HepG2 (cell line): Measurements from ENCODE around the gene CDC14B. TPM values are rescaled to one million over a fixed set of nuclear protein-coding genes. Genes with fewer than 3 reads are reported as not detected.

Experiments
- CENPT ChIP-seq: sonication (generic); formaldehyde crosslinking; IDR thresholded peaks from 2 replicates; pipeline ENCODE4 v1.8.0; 2022; ENCODE audit warnings: low read depth, mild to moderate bottlenecking, moderate library complexity, missing genetic modification reagents
- FOXO1 ChIP-seq: sonication (generic); formaldehyde crosslinking; IDR thresholded peaks from 2 replicates; pipeline ENCODE4 v1.4.0; 2020; ENCODE audit warnings: missing genetic modification reagents
- HDAC2 ChIP-seq: sonication (generic); formaldehyde crosslinking; IDR thresholded peaks from 2 replicates; pipeline ENCODE4 v1.4.0; 2020; ENCODE audit warnings: missing genetic modification reagents
- NCOA2 ChIP-seq: sonication (generic); formaldehyde crosslinking; IDR thresholded peaks from 2 replicates; pipeline ENCODE4 v1.8.0; 2022; ENCODE audit warnings: inconsistent platforms
- NR2F1 ChIP-seq, 2 experiments: fragments of 450-650 bp in 1 of 2; formaldehyde crosslinking in 1 of 2; IDR thresholded peaks; 2 replicates each; pipeline versions ENCODE4 v1.5.0 to v1.6.1; 2016 to 2020; ENCODE audit warnings: mild to moderate bottlenecking in 1 of 2, missing compliant biosample characterization in 1 of 2, missing genetic modification reagents in 1 of 2, moderate library complexity in 1 of 2
- POLR2A ChIP-seq, 2 experiments: IDR thresholded peaks; 2 replicates each; pipeline ENCODE4 v1.6.1; 2011; ENCODE audit warnings: low read depth in 2 of 2, low read length in 2 of 2, mild to moderate bottlenecking in 1 of 2, moderate library complexity in 1 of 2; ENCODE audit not compliant: insufficient read depth in 1 of 2
- RARA ChIP-seq: IDR thresholded peaks from 2 replicates; pipeline ENCODE4 v1.6.1; 2016; ENCODE audit warnings: missing genetic modification reagents, missing compliant biosample characterization
- SRSF9 ChIP-seq: fragments of 200-400 bp; formaldehyde crosslinking; IDR thresholded peaks from 2 replicates; pipeline ENCODE4 v1.6.1; 2018; ENCODE audit warnings: borderline replicate concordance, mild to moderate bottlenecking, low read depth, low read length; ENCODE audit not compliant: insufficient read depth, poor library complexity, severe bottlenecking
- ZNF777 ChIP-seq: sonication (generic); formaldehyde crosslinking; IDR thresholded peaks from 2 replicates; pipeline ENCODE4 v1.4.0; 2020; ENCODE audit warnings: missing genetic modification reagents
- polyA plus RNA-seq, 8 experiments: library from polyadenylated mRNA; depleted of rRNA in 3 of 8; stranded (reverse) in 7 of 8; unstranded in 1 of 8; fragments of >200 nt; fragmentation: Illumina TruSeq in 4 of 8; extraction: Trizol in 4 of 8; gene quantifications; 2 replicates each; pipeline versions ENCODE4 v1.2.1 to v1.2.3, GENCODE V29; 2011 to 2016; ENCODE audit warnings: low read depth in 4 of 8, missing spikeins in 1 of 8, mixed read lengths in 1 of 8; ENCODE audit not compliant: insufficient read depth in 1 of 8
- total RNA-seq, 5 experiments: library from RNA; depleted of rRNA; stranded (reverse); fragments of >200 nt; fragmentation: Illumina TruSeq; extraction: Trizol; gene quantifications; 2 replicates each; pipeline ENCODE4 v1.2.3, GENCODE V29; 2016; ENCODE audit warnings: low read depth in 1 of 5
- TF ChIP-seq, protein P1 (sequence below): sonication (generic); formaldehyde crosslinking; IDR thresholded peaks from 2 replicates; pipeline ENCODE4 v1.4.0; 2020; ENCODE audit warnings: missing genetic modification reagents
- TF ChIP-seq, protein P2 (sequence below): sonication (generic); formaldehyde crosslinking; IDR thresholded peaks from 2 replicates; pipeline ENCODE4 v1.5.0; 2020; ENCODE audit warnings: missing genetic modification reagents, mild to moderate bottlenecking, borderline replicate concordance
- TF ChIP-seq, protein P3 (sequence below): sonication (generic); formaldehyde crosslinking; IDR thresholded peaks from 2 replicates; pipeline ENCODE4 v1.5.0; 2020; ENCODE audit warnings: mild to moderate bottlenecking, missing genetic modification reagents, borderline replicate concordance
- TF ChIP-seq, protein P4 (sequence below): sonication (generic); formaldehyde crosslinking; conservative IDR thresholded peaks from 2 replicates; pipeline ENCODE4 v1.8.0; 2022; ENCODE audit warnings: missing genetic modification reagents
- TF ChIP-seq, protein P5 (sequence below): sonication (generic); formaldehyde crosslinking; IDR thresholded peaks from 2 replicates; pipeline ENCODE4 v1.5.0; 2020; ENCODE audit warnings: mild to moderate bottlenecking, missing genetic modification reagents
- TF ChIP-seq, protein P6 (sequence below): sonication (generic); formaldehyde crosslinking; IDR thresholded peaks from 2 replicates; pipeline ENCODE4 v1.8.0; 2022; ENCODE audit warnings: mild to moderate bottlenecking, missing genetic modification reagents; ENCODE audit not compliant: insufficient replicate concordance

CDC14B gene
- total and polyA plus RNA-seq, 2 of the 13 experiments (the other 11 are each of a cell fraction or from before 2014, with no cell fraction given): 25.8 to 33.3 TPM

DNA sequence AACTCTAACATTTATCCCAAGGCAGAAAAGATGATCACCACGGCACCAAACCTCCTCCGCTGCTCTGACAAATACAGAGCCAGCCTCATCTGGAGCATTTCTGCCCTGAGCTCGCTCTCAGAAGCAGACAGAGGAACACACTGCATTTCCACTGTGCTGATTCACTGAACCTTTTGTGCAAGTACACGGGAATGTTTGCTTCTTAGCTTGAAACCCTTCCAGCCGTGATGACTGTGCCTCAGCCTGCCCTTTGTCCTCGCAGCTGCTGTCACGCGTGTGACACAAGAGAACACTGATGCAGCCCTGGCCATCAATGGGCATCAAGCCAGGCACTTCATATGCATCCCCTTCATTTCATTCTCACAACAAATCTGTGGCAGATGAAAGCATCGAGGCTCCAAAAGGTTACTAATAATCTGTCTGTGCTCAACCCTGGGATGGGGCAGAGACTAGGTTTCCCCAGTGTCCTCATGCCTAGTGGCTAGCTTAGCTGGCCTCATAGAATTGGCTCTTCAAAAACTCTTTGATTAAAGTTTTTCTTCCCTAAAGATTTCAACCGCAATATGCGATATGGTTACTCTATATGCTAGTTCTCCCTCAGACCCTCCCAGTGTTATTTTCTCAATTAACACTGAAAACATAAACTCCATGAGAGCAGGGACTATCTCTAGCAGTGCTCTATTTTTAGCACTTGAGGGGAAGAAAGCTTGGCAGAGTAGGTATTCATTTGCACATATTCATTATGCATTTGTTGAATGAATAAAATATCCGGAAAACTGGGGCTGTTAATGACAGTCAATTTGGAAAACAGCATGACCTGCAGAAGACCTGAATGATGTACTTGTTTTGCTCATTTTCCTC is 7.3 kb downstream of the CDC14B start (continued):
- TF ChIP-seq FOXO1 (CRISPR knock-in tag) (peak; percentile 63), ZNF777 (CRISPR knock-in tag) (no peak), POLR2A (IDR thresholded peaks at IDR 0.05; ENCODE audit: insufficient read depth in 1 of 2, low read depth in 2 of 2, low read length in 2 of 2) (peak in 1 of 2 experiments; percentile 58; a peak in 2 of 4 replicates), CENPT (CRISPR knock-in tag) (no peak), RARA (CRISPR knock-in tag) (peak; percentile 61), SRSF9 (no peak), HDAC2 (CRISPR knock-in tag) (peak; percentile 94), NCOA2 (peak; percentile 48; the same call in 1 of the 2 replicates), NR2F1 (CRISPR knock-in tag; IDR thresholded peaks at IDR 0.05) (no peak)
- TF ChIP-seq, protein P1, sequence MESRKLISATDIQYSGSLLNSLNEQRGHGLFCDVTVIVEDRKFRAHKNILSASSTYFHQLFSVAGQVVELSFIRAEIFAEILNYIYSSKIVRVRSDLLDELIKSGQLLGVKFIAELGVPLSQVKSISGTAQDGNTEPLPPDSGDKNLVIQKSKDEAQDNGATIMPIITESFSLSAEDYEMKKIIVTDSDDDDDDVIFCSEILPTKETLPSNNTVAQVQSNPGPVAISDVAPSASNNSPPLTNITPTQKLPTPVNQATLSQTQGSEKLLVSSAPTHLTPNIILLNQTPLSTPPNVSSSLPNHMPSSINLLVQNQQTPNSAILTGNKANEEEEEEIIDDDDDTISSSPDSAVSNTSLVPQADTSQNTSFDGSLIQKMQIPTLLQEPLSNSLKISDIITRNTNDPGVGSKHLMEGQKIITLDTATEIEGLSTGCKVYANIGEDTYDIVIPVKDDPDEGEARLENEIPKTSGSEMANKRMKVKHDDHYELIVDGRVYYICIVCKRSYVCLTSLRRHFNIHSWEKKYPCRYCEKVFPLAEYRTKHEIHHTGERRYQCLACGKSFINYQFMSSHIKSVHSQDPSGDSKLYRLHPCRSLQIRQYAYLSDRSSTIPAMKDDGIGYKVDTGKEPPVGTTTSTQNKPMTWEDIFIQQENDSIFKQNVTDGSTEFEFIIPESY (CRISPR knock-in tag): peak; percentile 71; the same call in 1 of the 2 replicates
- TF ChIP-seq, protein P2, sequence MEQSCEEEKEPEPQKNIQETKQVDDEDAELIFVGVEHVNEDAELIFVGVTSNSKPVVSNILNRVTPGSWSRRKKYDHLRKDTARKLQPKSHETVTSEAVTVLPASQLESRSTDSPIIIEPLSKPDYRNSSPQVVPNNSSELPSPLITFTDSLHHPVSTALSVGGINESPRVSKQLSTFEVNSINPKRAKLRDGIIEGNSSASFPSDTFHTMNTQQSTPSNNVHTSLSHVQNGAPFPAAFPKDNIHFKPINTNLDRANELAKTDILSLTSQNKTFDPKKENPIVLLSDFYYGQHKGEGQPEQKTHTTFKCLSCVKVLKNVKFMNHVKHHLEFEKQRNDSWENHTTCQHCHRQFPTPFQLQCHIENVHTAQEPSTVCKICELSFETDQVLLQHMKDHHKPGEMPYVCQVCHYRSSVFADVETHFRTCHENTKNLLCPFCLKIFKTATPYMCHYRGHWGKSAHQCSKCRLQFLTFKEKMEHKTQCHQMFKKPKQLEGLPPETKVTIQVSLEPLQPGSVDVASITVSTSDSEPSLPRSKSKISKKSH (CRISPR knock-in tag): no peak
- TF ChIP-seq, protein P3, sequence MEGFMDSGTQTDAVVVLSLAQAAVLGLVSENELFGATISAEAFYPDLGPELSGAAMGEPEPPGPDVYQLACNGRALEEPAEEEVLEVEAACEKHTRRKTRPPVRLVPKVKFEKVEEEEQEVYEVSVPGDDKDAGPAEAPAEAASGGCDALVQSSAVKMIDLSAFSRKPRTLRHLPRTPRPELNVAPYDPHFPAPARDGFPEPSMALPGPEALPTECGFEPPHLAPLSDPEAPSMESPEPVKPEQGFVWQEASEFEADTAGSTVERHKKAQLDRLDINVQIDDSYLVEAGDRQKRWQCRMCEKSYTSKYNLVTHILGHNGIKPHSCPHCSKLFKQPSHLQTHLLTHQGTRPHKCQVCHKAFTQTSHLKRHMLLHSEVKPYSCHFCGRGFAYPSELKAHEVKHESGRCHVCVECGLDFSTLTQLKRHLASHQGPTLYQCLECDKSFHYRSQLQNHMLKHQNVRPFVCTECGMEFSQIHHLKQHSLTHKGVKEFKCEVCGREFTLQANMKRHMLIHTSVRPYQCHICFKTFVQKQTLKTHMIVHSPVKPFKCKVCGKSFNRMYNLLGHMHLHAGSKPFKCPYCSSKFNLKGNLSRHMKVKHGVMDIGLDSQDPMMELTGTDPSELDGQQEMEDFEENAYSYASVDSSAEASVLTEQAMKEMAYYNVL (CRISPR knock-in tag): no peak
- TF ChIP-seq, protein P4, sequence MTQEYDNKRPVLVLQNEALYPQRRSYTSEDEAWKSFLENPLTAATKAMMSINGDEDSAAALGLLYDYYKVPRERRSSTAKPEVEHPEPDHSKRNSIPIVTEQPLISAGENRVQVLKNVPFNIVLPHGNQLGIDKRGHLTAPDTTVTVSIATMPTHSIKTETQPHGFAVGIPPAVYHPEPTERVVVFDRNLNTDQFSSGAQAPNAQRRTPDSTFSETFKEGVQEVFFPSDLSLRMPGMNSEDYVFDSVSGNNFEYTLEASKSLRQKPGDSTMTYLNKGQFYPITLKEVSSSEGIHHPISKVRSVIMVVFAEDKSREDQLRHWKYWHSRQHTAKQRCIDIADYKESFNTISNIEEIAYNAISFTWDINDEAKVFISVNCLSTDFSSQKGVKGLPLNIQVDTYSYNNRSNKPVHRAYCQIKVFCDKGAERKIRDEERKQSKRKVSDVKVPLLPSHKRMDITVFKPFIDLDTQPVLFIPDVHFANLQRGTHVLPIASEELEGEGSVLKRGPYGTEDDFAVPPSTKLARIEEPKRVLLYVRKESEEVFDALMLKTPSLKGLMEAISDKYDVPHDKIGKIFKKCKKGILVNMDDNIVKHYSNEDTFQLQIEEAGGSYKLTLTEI: no peak
- TF ChIP-seq, protein P5, sequence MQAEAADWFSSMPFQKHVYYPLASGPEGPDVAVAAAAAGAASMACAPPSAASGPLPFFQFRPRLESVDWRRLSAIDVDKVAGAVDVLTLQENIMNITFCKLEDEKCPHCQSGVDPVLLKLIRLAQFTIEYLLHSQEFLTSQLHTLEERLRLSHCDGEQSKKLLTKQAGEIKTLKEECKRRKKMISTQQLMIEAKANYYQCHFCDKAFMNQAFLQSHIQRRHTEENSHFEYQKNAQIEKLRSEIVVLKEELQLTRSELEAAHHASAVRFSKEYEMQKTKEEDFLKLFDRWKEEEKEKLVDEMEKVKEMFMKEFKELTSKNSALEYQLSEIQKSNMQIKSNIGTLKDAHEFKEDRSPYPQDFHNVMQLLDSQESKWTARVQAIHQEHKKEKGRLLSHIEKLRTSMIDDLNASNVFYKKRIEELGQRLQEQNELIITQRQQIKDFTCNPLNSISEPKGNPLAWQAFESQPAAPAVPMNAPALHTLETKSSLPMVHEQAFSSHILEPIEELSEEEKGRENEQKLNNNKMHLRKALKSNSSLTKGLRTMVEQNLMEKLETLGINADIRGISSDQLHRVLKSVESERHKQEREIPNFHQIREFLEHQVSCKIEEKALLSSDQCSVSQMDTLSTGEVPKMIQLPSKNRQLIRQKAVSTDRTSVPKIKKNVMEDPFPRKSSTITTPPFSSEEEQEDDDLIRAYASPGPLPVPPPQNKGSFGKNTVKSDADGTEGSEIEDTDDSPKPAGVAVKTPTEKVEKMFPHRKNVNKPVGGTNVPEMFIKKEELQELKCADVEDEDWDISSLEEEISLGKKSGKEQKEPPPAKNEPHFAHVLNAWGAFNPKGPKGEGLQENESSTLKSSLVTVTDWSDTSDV (CRISPR knock-in tag): no peak
- TF ChIP-seq, protein P6, sequence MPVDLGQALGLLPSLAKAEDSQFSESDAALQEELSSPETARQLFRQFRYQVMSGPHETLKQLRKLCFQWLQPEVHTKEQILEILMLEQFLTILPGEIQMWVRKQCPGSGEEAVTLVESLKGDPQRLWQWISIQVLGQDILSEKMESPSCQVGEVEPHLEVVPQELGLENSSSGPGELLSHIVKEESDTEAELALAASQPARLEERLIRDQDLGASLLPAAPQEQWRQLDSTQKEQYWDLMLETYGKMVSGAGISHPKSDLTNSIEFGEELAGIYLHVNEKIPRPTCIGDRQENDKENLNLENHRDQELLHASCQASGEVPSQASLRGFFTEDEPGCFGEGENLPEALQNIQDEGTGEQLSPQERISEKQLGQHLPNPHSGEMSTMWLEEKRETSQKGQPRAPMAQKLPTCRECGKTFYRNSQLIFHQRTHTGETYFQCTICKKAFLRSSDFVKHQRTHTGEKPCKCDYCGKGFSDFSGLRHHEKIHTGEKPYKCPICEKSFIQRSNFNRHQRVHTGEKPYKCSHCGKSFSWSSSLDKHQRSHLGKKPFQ (CRISPR knock-in tag): no peak
